Measurements from ENCODE around the gene PLEKHA6.

The PLEKHA6 gene

DNA sequence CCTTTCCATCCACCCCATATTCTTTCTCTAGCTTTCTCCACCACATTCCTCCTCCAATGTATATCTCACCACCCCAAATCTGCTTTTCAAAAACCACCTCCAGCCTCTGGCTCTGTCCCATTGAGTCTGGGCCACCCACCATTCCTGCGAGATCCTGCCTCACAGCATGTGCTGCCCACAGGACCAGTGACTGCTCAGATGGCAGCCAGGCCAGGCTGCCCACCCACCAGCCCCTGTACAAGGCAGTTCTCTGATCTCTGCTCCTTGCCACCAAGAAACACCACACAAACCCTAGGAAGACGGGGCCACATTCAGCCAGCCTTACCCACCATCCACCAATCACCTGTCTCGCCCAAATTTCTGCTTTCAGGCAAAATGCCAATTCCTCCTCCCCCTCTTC lies 53.7 kb downstream of the PLEKHA6 start:
- ATAC-seq, result no peak
- TF ChIP-seq ZFP30 (CRISPR knock-in tag; IDR thresholded peaks at IDR 0.05) (no peak), POU6F1 (CRISPR knock-in tag; IDR thresholded peaks at IDR 0.05; ENCODE audit: borderline replicate concordance, low read depth) (no peak), PPARA (CRISPR knock-in tag; IDR thresholded peaks at IDR 0.05; ENCODE audit: borderline replicate concordance) (no peak)

GRCh38 chr1:204304067-204304466 lies 55.7 kb downstream of the PLEKHA6 start:
- no peak for ATAC-seq
- TF ChIP-seq ZNF8 (CRISPR knock-in tag; IDR thresholded peaks at IDR 0.05) (no peak), CSRNP3 (CRISPR knock-in tag; IDR thresholded peaks at IDR 0.05) (no peak), ZNF70 (CRISPR knock-in tag; IDR thresholded peaks at IDR 0.05) (no peak), ZC3H10 (CRISPR knock-in tag; IDR thresholded peaks at IDR 0.05) (no peak), PATZ1 (CRISPR knock-in tag; IDR thresholded peaks at IDR 0.05; ENCODE audit: borderline replicate concordance) (no peak), ZFP30 (CRISPR knock-in tag; IDR thresholded peaks at IDR 0.05) (no peak), TOX (CRISPR knock-in tag; IDR thresholded peaks at IDR 0.05; ENCODE audit: borderline replicate concordance) (no peak), ISL1 (CRISPR knock-in tag; IDR thresholded peaks at IDR 0.05) (no peak), TSHZ2 (CRISPR knock-in tag; IDR thresholded peaks at IDR 0.05) (no peak), ZFP3 (CRISPR knock-in tag; IDR thresholded peaks at IDR 0.05) (no peak), GLIS3 (CRISPR knock-in tag; IDR thresholded peaks at IDR 0.05) (no peak), ESRRG (CRISPR knock-in tag; IDR thresholded peaks at IDR 0.05) (no peak), POU6F1 (CRISPR knock-in tag; IDR thresholded peaks at IDR 0.05; ENCODE audit: borderline replicate concordance, low read depth) (no peak), PPARA (CRISPR knock-in tag; IDR thresholded peaks at IDR 0.05; ENCODE audit: borderline replicate concordance) (no peak), SNAI2 (CRISPR knock-in tag; IDR thresholded peaks at IDR 0.05) (no peak), TCF4 (CRISPR knock-in tag; IDR thresholded peaks at IDR 0.05; ENCODE audit: borderline replicate concordance) (no peak)
- TF ChIP-seq, protein P1, sequence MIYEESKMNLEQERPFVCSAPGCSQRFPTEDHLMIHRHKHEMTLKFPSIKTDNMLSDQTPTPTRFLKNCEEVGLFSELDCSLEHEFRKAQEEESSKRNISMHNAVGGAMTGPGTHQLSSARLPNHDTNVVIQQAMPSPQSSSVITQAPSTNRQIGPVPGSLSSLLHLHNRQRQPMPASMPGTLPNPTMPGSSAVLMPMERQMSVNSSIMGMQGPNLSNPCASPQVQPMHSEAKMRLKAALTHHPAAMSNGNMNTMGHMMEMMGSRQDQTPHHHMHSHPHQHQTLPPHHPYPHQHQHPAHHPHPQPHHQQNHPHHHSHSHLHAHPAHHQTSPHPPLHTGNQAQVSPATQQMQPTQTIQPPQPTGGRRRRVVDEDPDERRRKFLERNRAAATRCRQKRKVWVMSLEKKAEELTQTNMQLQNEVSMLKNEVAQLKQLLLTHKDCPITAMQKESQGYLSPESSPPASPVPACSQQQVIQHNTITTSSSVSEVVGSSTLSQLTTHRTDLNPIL (CRISPR knock-in tag; IDR thresholded peaks at IDR 0.05; ENCODE audit: low read depth), result no peak

DNA sequence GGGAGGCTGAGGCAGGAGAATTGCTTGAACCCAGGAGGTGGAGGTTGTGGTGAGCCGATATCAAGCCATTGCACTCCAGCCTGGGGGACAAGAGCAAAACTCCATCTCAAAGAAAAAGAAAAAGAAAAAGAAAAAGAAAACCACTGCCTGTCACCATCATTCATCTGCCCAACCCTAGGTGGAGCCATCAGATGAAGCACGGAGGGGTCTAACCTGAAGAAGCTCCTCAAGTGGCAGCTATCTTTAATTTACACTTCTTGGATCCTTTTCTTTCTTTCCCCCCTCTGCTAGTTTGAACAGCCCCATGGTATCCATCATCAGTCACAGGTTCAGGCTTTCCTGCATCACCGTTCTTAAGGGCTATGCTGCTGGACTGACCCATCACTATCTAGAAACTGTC lies 57.0 kb downstream of the PLEKHA6 start:
- ATAC-seq, result no peak
- no peak for TF ChIP-seq BACH2 (CRISPR knock-in tag; IDR thresholded peaks at IDR 0.05; ENCODE audit: borderline replicate concordance)
- no peak for TF ChIP-seq RARB (CRISPR knock-in tag; IDR thresholded peaks at IDR 0.05)
- no peak for TF ChIP-seq TCF4 (CRISPR knock-in tag; IDR thresholded peaks at IDR 0.05; ENCODE audit: borderline replicate concordance)
- no peak for TF ChIP-seq TSHZ2 (CRISPR knock-in tag; IDR thresholded peaks at IDR 0.05)
- no peak for TF ChIP-seq ZFP3 (CRISPR knock-in tag; IDR thresholded peaks at IDR 0.05)
